SK-N-SH treated with all-trans-retinoic acid at 6 μM for 48 hours (cell line): ENCODE measurements around the gene ZNF341.

ENCODE experiments used
- OSR1 ChIP-seq: fragments of 250-450 bp; sonication (Bioruptor Pico); IDR thresholded peaks from 2 replicates; pipeline ENCODE4 v1.8.0; 2022; ENCODE audit warnings: moderate library complexity, mild to moderate bottlenecking, inconsistent platforms
- ZNF565 ChIP-seq: fragments of 450-650 bp; formaldehyde crosslinking; conservative IDR thresholded peaks from 2 replicates; pipeline ENCODE4 v1.5.0; 2020; ENCODE audit warnings: low read depth, mild to moderate bottlenecking, moderate library complexity

- no peak for TF ChIP-seq ZNF565 (CRISPR knock-in tag)
- no peak for TF ChIP-seq OSR1
These were observed 44.8 kb upstream of the ZNF341 start for GRCh38 chr20:33686984-33687366.
